OCI-LY1 (cell line): ENCODE data around the gene MORN5.

Experiments used
- H2AFZ ChIP-seq: fragments of 200-600 bp; sonication (generic), shearing (Covaris generic); 2 replicates; pipeline ENCODE4 v1.6.0; 2014; ENCODE audit warnings: antibody characterized with exemption, mild to moderate bottlenecking, low read length
- H3F3A ChIP-seq: fragments of 200-600 bp; sonication (generic), shearing (Covaris generic); 2 replicates; pipeline ENCODE4 v1.6.0; 2014; ENCODE audit warnings: mild to moderate bottlenecking, antibody characterized with exemption, low read length, moderate library complexity; ENCODE audit not compliant: insufficient read depth
- H3K27ac ChIP-seq: fragments of 200-600 bp; sonication (generic); 2 replicates; pipeline ENCODE4 v1.5.1; 2014; ENCODE audit warnings: low read length, mixed run types, mild to moderate bottlenecking, low read depth; ENCODE audit not compliant: poor library complexity, severe bottlenecking
- H3K27me3 ChIP-seq: fragments of 200-600 bp; sonication (generic); 2 replicates; pipeline ENCODE4 v1.6.0; 2014; ENCODE audit warnings: antibody characterized with exemption, mild to moderate bottlenecking, low read length, moderate library complexity; ENCODE audit not compliant: insufficient read depth
- H3K36me3 ChIP-seq: fragments of 200-600 bp; sonication (generic); 2 replicates; pipeline ENCODE4 v1.6.1; 2014; ENCODE audit warnings: mild to moderate bottlenecking, antibody characterized with exemption, low read length, moderate library complexity, mixed read lengths; ENCODE audit not compliant: insufficient read depth
- H3K4me1 ChIP-seq: fragments of 200-600 bp; sonication (generic); 2 replicates; pipeline ENCODE4 v1.5.1; 2014; ENCODE audit warnings: mild to moderate bottlenecking, low read length, moderate library complexity; ENCODE audit not compliant: insufficient read depth, severe bottlenecking
- H3K4me2 ChIP-seq: fragments of 200-600 bp; sonication (generic), shearing (Covaris generic); 2 replicates; pipeline ENCODE4 v1.6.1; 2014; ENCODE audit warnings: low read length
- H3K4me3 ChIP-seq: fragments of 200-600 bp; sonication (generic); 2 replicates; pipeline ENCODE4 v1.5.1; 2014; ENCODE audit warnings: low read length, low read depth, mild to moderate bottlenecking, mixed read lengths; ENCODE audit not compliant: poor library complexity, severe bottlenecking
- H3K79me2 ChIP-seq: fragments of 200-600 bp; shearing (Covaris generic); 2 replicates; pipeline ENCODE4 v1.6.1; 2016; ENCODE audit warnings: mixed run types, low read length, mixed read lengths; ENCODE audit not compliant: insufficient read depth
- H3K9ac ChIP-seq: fragments of 200-600 bp; sonication (generic), shearing (Covaris generic); 2 replicates; pipeline ENCODE4 v1.6.1; 2014; ENCODE audit warnings: mild to moderate bottlenecking, low read length, mixed read lengths
- H3K9me2 ChIP-seq: fragments of 200-600 bp; sonication (generic), shearing (Covaris generic); 2 replicates; pipeline ENCODE4 v1.6.1; 2014; ENCODE audit warnings: low read depth, mild to moderate bottlenecking, low read length, mixed read lengths
- H3K9me3 ChIP-seq: fragments of 200-600 bp; shearing (Covaris generic); 2 replicates; pipeline ENCODE4 v1.6.1; 2014; ENCODE audit warnings: low read length, mixed read lengths
- H4K20me1 ChIP-seq: fragments of 200-600 bp; sonication (generic), shearing (Covaris generic); 2 replicates; pipeline ENCODE4 v1.6.0; 2016; ENCODE audit warnings: mild to moderate bottlenecking, low read length; ENCODE audit not compliant: insufficient read depth
- EZH2 ChIP-seq: fragments of 200-600 bp; sonication (generic), shearing (Covaris generic); IDR thresholded peaks from 2 replicates; pipeline ENCODE4 v1.8.0; 2017; ENCODE audit warnings: borderline replicate concordance, mixed run types, mild to moderate bottlenecking, antibody characterized with exemption, low read length, moderate library complexity, mixed read lengths
- TF ChIP-seq, protein P1 (sequence below): fragments of 200-600 bp; sonication (generic), shearing (Covaris generic); IDR thresholded peaks from 2 replicates; pipeline ENCODE4 v1.5.1; 2017; ENCODE audit warnings: mild to moderate bottlenecking, antibody characterized with exemption, low read length, moderate library complexity, mixed read lengths

The MORN5 gene

GRCh38 chr9:122222791-122223190 lies 63.1 kb downstream of the MORN5 start:
- H3K79me2 ChIP-seq, result no peaks in the 10 kb centered on the region
- H2AFZ ChIP-seq, result no peak overlapping the region
- no peak overlapping the region for H3K9ac ChIP-seq
- H3K4me1 ChIP-seq, result no peaks in the 10 kb centered on the region
- no peaks in the 10 kb centered on the region for H3K9me2 ChIP-seq
- no peak overlapping the region for H3K27ac ChIP-seq
- no peaks in the 10 kb centered on the region for H4K20me1 ChIP-seq
- TF ChIP-seq, protein P1, sequence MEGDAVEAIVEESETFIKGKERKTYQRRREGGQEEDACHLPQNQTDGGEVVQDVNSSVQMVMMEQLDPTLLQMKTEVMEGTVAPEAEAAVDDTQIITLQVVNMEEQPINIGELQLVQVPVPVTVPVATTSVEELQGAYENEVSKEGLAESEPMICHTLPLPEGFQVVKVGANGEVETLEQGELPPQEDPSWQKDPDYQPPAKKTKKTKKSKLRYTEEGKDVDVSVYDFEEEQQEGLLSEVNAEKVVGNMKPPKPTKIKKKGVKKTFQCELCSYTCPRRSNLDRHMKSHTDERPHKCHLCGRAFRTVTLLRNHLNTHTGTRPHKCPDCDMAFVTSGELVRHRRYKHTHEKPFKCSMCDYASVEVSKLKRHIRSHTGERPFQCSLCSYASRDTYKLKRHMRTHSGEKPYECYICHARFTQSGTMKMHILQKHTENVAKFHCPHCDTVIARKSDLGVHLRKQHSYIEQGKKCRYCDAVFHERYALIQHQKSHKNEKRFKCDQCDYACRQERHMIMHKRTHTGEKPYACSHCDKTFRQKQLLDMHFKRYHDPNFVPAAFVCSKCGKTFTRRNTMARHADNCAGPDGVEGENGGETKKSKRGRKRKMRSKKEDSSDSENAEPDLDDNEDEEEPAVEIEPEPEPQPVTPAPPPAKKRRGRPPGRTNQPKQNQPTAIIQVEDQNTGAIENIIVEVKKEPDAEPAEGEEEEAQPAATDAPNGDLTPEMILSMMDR, result no peak
- no peak for TF ChIP-seq EZH2
- H3K4me2 ChIP-seq, result no peak overlapping the region
- H3K4me3 ChIP-seq, result no peak overlapping the region
- no peaks in the 10 kb centered on the region for H3K9me3 ChIP-seq
- H3K36me3 ChIP-seq, result no peaks in the 10 kb centered on the region
- peaks cover 7% of the 10 kb centered on the region; the same call in 1 of the 2 replicates for H3K27me3 ChIP-seq
- no peaks in the 10 kb centered on the region for H3F3A ChIP-seq

DNA sequence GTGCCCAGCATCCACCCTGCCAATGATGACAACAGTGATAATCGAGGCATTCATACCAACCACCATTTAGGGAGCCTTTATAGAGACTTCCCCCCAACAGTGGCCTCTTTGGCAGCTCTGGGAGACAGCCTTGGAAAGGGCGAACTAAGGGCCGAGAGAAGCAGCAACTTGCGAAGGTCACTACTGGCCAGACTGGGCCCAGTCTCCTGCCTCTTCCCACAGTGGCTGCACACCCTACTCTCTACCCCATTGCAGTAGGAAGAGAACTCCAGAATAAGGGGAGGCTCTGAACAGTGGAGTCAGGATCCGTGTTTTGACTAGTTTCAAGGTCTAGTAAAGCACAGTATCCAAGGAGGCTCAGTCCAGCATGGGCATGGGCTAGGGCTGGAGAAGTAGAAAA lies 63.7 kb downstream of the MORN5 start:
- Histone ChIP-seq H3K9me3 (no peaks in the 10 kb centered on the region), H3K27ac (no peak overlapping the region), H3F3A (no peaks in the 10 kb centered on the region), H3K9ac (no peak overlapping the region), H3K27me3 (peaks cover 7% of the 10 kb centered on the region; the same call in 1 of the 2 replicates), H3K4me3 (no peak overlapping the region), H4K20me1 (no peaks in the 10 kb centered on the region), H3K4me2 (no peak overlapping the region), H3K4me1 (no peaks in the 10 kb centered on the region), H2AFZ (no peak overlapping the region), H3K9me2 (no peaks in the 10 kb centered on the region), H3K79me2 (no peaks in the 10 kb centered on the region), H3K36me3 (no peaks in the 10 kb centered on the region)
- TF ChIP-seq, protein P1, result no peak
- TF ChIP-seq EZH2, result no peak

GRCh38 chr9:122225312-122226141 lies 65.8 kb downstream of the MORN5 start:
- Histone ChIP-seq H2AFZ (no peak overlapping the region), H4K20me1 (no peaks in the 10 kb centered on the region), H3K9ac (no peak overlapping the region), H3K9me3 (no peaks in the 10 kb centered on the region), H3K27ac (no peak overlapping the region), H3K4me1 (no peaks in the 10 kb centered on the region), H3K27me3 (peaks cover 7% of the 10 kb centered on the region; the same call in 1 of the 2 replicates), H3K4me2 (no peak overlapping the region), H3F3A (no peaks in the 10 kb centered on the region), H3K79me2 (no peaks in the 10 kb centered on the region), H3K36me3 (no peaks in the 10 kb centered on the region), H3K4me3 (no peak overlapping the region), H3K9me2 (no peaks in the 10 kb centered on the region)
- no peak for TF ChIP-seq EZH2
- TF ChIP-seq, protein P1, result no peak
